DOHH2 (cell line): Measurements from ENCODE around the gene FETUB.
A peak's percentile ranks its signal among the peaks of the same experiment; 100 is the strongest.

Experiments used
- CTCF ChIP-seq: fragments of 200-600 bp; sonication (generic); IDR thresholded peaks from one replicate; pipeline ENCODE4 v1.5.1; 2014; ENCODE audit warnings: antibody characterized with exemption, mild to moderate bottlenecking, low read depth, low read length; ENCODE audit not compliant: poor library complexity, severe bottlenecking
- EZH2phosphoT487 ChIP-seq: fragments of 200-600 bp; sonication (generic); IDR thresholded peaks from 2 replicates; pipeline ENCODE4 v1.6.1; 2017; ENCODE audit warnings: borderline replicate concordance, mild to moderate bottlenecking, antibody characterized with exemption, low read length, moderate library complexity, mixed read lengths

- TF ChIP-seq CTCF (peak; percentile 98), EZH2phosphoT487 (no peak)
Observed at GRCh38 chr3:186614597-186615483, 25.4 kb upstream of the FETUB start.
